Psoas muscle (tissue), 8 donors: ENCODE data around the gene SLAMF9. TPM values are rescaled to one million over a fixed set of nuclear protein-coding genes. Genes with fewer than 3 reads are reported as not detected.

Experiments used
- ATAC-seq, 4 donors: fragments of 200-7000 bp; cut with Tn5 transposase; one replicate each; pipeline ENCODE4 v1.9.1; 2020; ENCODE audit warnings: moderate library complexity in 3 of 4, mild to moderate bottlenecking in 2 of 4
- DNase-seq, 2 donors: peaks; one replicate each; pipeline ENCODE4 v3.0.0-alpha.2; 2020
- H3K27ac ChIP-seq: fragments of 200-600 bp; one replicate; pipeline ENCODE4 v1.8.0; 2022
- H3K27me3 ChIP-seq, 3 donors: fragments of 200-600 bp in 1 of 3; one replicate each; pipeline versions ENCODE4 v1.6.1 to v1.8.0; 2013 to 2022; ENCODE audit warnings: low read length in 2 of 3, mild to moderate bottlenecking in 2 of 3, moderate library complexity in 1 of 3; ENCODE audit not compliant: insufficient read depth in 3 of 3
- H3K36me3 ChIP-seq, 2 donors: fragments of 200-600 bp in 1 of 2; one replicate each; pipeline versions ENCODE4 v1.6.1 to v1.8.0; 2013 to 2022; ENCODE audit warnings: low read depth in 1 of 2, mild to moderate bottlenecking in 1 of 2, moderate library complexity in 1 of 2; ENCODE audit not compliant: insufficient read depth in 1 of 2
- H3K4me1 ChIP-seq: fragments of 200-600 bp; one replicate; pipeline ENCODE4 v1.8.0; 2022
- H3K4me3 ChIP-seq: fragments of 200-600 bp; one replicate; pipeline ENCODE4 v1.8.0; 2022; ENCODE audit warnings: mild to moderate bottlenecking
- H3K9me3 ChIP-seq: fragments of 200-600 bp; one replicate; pipeline ENCODE4 v1.8.0; 2022
- CTCF ChIP-seq: fragments of 200-600 bp; IDR thresholded peaks from one replicate; pipeline ENCODE4 v1.8.0; 2022; ENCODE audit warnings: antibody characterized with exemption
- WGBS, 3 donors: extraction: QIAGEN DNeasy Blood & Tissue Kit; methylation state at CpG; one replicate each; pipeline versions ENCODE4 v1.1.6 to v1.1.7; 2013; 5-methylcytosine and 5-hydroxymethylcytosine counted together
- intact Hi-C, 2 donors: fragments of 100-400 bp; cut with DNase I; formaldehyde crosslinking; loops; one replicate each; pipeline versions ENCODE4 v1.11.0 to v1.14.2; 2022
- polyA plus RNA-seq, 3 donors: library from polyadenylated mRNA; stranded (reverse); fragments of 200-250 nt; gene quantifications; one replicate each; pipeline ENCODE4 v1.2.3, GENCODE V29; 2013
- total RNA-seq, 4 donors: library from RNA; stranded (reverse); fragmentation: NEBNext Ultra II Directional in 2 of 4; extraction: Animal tissue kit (Norgen Biotek cat#: 25700) in 2 of 4; gene quantifications; one replicate each; pipeline versions ENCODE4 v1.2.1 to v1.2.4, GENCODE V29; 2021 to 2023
- donor health status: healthy with polysubstance abuse.
- donor health status: DM: no; HTN: no; CAD: no; lungs with moderate emphysema.
- donor health status: Bipolar disorder and iron deficiency.
- donor health status: healthy.
- donor health status: DM: yes; HTN: yes; CAD: no.
- donor health status: DM: no; HTN: no; CAD: no.
- donor health status: DM: no; HTN: no; CAD: no.
- donor health status: DM: yes; HTN: yes; CAD: no.

SLAMF9 gene
- total and polyA plus RNA-seq, 7 donors = not detected

DNA sequence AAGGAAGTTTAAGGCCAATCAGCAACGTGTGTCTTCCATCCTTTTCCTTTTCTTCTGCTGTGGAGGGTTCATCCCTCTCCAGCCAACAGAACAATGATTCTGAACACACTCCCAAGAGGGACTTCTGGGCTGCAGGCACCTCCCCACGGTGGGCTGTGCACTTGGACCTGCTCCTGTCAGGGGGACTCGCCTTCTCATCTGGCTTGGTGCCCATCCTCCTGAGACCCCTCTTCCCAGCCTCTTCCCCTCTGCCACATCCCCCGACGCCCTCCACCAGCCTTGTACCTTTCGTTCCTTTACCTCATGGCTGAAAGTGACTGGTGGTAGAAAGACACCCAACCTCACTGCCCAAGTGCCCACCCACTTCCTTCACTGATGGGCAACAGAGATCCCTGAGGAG lies 26.0 kb upstream of the SLAMF9 start:
- Histone ChIP-seq H3K27me3 (peaks cover 0 to 42% (median 2%) of the 10 kb centered on the region in 3 donors), H3K36me3 (no peaks in the 10 kb centered on the region), H3K27ac (no peak overlapping the region), H3K9me3 (no peaks in the 10 kb centered on the region), H3K4me3 (no peak overlapping the region), H3K4me1 (no peaks in the 10 kb centered on the region)
- intact Hi-C loops = no loop called here
- 65 to 76% (median 67%) methylated on average over 6 of the region's 6 CpGs for WGBS, 3 donors
- DNase-seq = no peak
- ATAC-seq = no peak
- TF ChIP-seq CTCF = no peak

- Histone ChIP-seq H3K36me3 (no peaks in the 10 kb centered on the region), H3K9me3 (no peaks in the 10 kb centered on the region), H3K4me3 (no peak overlapping the region), H3K27me3 (peaks cover 0 to 45% (median 2%) of the 10 kb centered on the region in 3 donors), H3K27ac (no peak overlapping the region), H3K4me1 (no peaks in the 10 kb centered on the region)
- no peak for TF ChIP-seq CTCF
- intact Hi-C loops = no loop called here
- ATAC-seq = no peak
- 59 to 64% (median 60%) methylated on average over 3 of the region's 3 CpGs for WGBS, 3 donors
- DNase-seq = no peak
Observed at GRCh38 chr1:159979257-159979656, 25.2 kb upstream of the SLAMF9 start.

DNA sequence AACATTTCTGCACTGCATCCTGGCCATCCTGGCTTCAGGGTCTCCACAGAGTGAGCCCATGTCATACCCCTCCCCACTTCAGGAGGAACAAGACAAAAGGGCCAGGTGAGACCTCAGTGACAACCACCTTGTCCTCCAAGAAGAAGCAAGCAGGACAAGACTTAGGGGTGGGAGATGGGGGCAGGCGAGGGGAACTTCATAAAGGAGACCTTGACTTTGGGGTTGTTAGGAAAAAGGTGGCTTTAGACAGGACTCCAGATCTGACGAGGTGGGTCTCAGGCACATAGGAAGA lies 24.0 kb upstream of the SLAMF9 start:
- intact Hi-C loops = no loop called here
- no peak for DNase-seq
- no peak for ATAC-seq
- 74 to 81% (median 76%) methylated on average over 2 of the region's 2 CpGs for WGBS, 3 donors
- Histone ChIP-seq H3K9me3 (no peaks in the 10 kb centered on the region), H3K27ac (no peak overlapping the region), H3K4me3 (no peak overlapping the region), H3K27me3 (peaks cover 0 to 41% (median 2%) of the 10 kb centered on the region in 3 donors), H3K36me3 (no peaks in the 10 kb centered on the region), H3K4me1 (no peaks in the 10 kb centered on the region)
- TF ChIP-seq CTCF = no peak

- 76 to 89% (median 77%) methylated on average over 6 of the region's 6 CpGs for WGBS, 3 donors
- Histone ChIP-seq H3K36me3 (no peaks in the 10 kb centered on the region), H3K27ac (no peak overlapping the region), H3K27me3 (peaks cover 0 to 39% (median 2%) of the 10 kb centered on the region in 3 donors), H3K4me1 (no peaks in the 10 kb centered on the region), H3K4me3 (no peak overlapping the region), H3K9me3 (no peaks in the 10 kb centered on the region)
- DNase-seq (no peak), ATAC-seq (no peak)
- TF ChIP-seq CTCF = no peak
- intact Hi-C loops = no loop called here
Observed at GRCh38 chr1:159977364-159978106, 23.5 kb upstream of the SLAMF9 start.
